HG03103 (cell line): ENCODE results near the gene COL4A4.

Source experiments
- ATAC-seq: cut with Tn5 transposase; IDR thresholded peaks from one replicate; pipeline ENCODE4 v1.9.1; 2021; ENCODE audit warnings: low read depth; ENCODE audit not compliant: unreplicated experiment

COL4A4 gene

DNA sequence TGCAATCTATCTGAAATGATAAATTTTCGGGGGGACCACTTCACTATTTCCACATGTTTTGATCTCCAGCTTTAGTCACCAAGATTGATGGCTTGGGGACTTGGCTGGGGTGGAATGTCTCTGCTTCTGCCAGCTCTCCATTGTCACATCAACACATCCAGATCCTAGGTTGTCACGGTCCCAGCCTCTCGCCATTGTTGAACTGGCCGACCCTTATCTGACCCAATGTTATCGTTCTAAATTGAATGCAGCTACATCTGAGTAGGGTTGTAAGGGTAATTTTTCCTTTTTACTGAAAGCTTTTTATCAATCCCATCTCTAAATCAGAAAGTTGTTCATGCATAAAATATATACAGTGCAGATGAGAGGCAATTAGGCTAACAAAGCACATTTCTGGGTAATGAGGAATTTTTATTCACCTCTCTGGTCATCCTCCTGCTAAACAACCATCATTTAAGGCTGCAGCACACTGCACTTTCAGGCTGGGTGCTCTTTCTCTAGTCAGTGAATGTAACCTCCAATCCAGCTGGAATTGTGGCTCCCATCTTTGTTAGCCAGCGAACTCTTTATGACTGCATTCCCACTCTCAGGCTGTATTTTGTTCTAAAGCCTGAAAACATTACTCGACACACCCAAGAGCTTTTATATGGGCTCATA is 128.2 kb downstream of the COL4A4 start:
- ATAC-seq: no peak

DNA sequence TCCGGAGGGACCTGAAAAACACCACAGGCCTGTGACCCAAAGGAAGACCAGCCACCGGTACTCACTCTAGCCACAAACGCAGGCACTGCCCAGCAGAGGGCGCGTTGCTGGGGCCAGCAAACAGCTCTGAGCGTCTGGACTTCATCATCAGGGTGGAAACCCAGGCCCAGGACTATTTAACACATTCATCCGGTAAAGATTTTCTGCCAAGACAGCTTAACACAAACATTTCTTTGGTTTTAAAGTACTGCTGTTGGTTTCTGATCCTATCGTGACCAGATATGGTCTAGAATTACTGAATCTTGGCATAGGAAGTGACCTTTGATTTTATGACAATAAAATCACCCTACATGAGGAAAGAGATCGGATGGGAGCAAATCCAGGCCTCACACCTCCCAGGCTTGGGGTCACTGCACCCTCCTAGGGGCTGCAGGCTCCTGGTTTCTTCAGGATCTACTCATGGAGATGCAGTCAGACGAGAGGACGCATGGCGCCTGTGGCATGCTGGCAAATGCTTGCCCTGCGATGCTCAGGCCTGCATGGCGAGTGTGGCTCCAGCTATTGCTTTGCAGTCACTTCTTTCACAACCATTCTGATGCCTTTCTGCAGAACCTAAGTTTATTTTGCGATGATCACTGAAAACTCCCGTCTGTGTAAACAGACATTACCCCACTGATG is 130.4 kb downstream of the COL4A4 start:
- peak; percentile 80 for ATAC-seq

DNA sequence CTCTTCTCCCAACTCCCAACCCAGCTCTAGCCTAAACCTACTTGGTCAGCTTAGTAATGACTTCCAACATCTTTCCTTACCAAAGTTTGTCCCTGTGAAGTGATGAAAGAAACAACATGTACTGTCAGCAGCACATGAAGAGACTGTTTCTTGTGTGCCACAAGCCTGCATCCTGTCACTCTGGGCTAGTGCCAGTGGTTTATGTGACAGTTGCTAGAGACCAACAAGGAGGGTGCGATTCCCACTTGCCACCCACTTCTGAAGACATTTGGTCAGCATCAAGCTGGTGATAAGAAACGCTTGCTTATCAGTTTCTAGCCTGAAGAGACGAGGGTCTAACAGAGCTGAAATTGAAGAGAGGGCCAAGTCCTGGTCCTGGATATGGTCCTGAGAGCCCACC is 132.6 kb downstream of the COL4A4 start:
- no peak for ATAC-seq

DNA sequence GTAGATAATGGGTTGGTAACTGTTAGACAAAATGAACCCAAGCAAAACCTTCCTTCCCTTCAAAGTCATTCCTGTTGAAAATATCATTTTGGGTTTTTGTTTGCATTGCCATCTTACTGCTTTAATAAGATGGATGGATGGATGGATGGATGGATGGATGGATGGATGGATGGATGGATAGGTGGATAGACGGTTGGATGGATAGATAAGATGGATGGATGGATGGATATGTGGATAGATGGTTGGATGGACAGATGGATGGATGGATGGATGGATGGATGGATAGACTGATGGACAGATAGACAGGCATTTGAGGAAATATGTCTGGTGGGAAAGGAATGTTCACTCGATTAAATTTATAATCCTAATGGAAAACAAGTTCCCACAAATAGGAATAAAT is 133.2 kb downstream of the COL4A4 start:
- no peak for ATAC-seq

DNA sequence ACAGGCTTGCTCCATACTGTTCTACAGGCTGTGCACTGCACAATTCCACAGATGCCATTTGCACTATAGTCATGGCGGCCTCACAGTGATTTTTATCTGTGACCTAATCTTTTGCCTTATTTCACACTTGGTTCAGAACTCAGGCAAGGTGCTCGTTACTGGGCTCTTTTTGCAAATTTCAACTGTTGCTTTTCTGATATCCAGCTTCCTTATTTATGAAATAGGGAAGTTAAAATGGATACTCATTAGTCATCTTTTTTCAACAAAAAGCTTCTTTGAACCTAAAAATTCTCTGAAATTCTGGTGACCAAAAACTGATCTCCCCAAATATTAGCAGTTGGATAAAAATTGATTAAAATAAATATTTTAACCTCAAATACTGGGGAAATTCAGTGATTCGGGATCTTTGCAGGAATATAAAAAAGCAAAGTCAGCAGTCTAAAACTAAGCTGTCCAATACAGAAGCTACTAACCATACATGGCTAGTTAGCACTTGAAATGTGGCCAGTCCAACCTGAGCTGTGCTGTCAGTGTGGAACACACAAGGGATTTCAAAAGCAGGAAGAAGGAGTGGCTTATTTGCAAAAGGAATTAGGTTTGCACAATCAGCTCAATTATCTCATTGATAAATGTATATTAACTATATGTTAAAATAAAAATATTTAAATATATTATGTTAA is 134.4 kb downstream of the COL4A4 start:
- no peak for ATAC-seq

DNA sequence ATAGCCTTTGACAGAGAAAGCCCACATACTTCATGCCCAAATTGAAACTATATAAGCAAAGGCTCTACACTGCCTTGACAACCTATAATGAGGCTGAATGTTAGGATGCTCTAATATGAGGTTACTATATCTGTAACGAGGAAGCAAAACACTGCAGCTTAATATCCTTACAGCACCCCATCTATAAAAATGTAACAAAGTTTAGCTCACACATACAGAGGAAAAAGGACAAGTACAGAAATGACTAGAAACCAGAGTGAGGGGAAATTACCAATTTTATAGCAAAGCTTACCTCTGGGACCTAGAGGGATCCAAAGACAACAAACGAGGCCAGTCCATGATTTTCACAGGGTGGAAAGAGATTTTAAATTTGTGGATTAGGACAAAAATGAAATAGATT is 138.5 kb downstream of the COL4A4 start:
- ATAC-seq: peak; percentile 53

DNA sequence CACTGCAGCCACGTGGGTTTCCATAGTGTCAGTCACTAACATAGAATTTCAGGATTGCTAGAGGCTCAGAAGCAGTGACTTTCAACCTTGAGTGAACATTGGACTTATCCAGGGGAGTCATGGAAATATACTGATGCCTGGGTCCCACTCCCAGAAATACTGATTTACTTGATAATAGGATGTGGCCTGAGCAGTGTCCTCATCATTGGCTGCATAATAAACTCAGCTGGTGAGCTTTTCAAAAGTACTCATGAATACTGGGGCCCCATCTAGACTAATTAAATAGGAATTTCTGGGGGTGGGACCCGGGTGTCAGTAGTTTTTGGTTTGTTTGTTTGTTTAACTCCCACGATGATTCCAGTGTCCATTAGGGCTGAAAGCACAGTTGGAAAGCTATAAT is 141.4 kb downstream of the COL4A4 start:
- ATAC-seq: no peak

DNA sequence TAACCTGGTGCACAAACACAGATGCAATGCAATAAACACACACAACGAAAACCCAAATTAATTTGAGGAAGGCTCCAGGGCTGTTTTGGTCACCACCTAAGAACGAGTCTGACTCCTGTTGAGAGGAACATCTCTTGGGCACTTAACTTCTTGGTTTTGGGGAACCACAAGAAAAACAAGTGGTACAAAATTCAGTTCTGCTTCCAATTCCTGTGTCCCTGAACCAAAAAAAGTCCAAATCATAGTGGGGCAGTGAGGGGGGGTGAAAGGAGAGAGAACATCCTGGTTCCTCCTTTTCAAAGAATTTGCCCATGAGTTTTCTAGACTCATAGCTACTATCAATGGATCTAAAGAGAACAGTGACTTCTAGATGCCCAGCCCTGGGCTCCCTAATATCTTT is 143.6 kb downstream of the COL4A4 start:
- ATAC-seq: no peak

DNA sequence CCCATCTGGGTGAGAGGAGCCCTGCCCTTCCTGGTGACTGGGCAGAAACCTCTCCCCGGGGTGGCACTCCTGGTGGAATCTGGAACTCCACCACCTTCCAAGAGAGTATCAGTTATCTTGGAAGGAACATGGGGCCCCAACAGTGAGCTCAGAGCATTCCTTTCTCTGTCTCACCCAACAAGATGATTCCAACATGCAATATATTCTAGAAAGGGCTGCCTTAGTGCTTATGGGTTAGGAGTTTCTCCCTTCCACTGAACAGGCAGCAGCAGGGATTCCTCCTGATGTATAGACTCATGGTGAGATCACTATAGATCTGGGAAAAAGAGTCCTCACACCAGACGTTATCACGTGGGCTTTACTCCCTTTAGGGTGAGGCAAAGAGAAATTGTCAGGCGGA is 147.1 kb downstream of the COL4A4 start:
- ATAC-seq: no peak

DNA sequence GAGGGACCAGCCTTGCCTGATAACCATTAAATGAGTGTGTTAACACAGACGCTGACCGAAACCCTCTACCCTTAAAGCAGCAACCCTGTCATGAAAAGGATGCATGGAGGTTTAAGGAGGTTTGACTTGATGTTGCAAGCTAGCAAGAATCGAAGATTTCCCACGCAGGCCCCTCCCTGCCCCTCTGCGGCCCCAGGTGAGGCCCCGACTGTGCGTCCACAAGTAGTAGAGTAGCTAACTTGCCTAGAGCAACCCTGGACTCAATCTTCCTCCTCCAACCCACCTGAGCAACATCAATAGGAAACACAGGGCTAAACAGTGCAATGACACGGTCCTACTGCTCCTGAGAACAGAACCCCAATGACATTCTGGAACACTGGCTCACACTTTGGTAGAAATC is 150.1 kb downstream of the COL4A4 start:
- ATAC-seq: no peak

DNA sequence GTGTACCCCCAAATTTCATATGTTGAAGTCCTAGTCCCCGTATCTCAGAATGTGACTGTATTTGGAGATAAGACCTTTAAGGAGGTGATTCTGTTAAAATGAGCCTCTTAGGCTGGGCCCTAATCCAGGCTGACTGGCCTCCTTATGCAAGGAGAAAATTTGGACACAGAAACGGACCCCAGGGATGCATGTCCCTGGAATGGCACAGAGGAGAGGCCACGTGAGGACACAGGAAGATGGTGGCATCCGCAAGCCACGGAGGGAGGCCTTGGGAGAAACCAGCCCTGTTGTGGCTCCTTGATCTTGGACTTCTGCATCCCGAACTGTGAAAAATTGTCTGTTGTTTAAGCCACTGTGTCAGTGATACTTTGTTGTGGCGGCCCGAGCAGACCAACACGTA is 150.7 kb downstream of the COL4A4 start:
- ATAC-seq: no peak

DNA sequence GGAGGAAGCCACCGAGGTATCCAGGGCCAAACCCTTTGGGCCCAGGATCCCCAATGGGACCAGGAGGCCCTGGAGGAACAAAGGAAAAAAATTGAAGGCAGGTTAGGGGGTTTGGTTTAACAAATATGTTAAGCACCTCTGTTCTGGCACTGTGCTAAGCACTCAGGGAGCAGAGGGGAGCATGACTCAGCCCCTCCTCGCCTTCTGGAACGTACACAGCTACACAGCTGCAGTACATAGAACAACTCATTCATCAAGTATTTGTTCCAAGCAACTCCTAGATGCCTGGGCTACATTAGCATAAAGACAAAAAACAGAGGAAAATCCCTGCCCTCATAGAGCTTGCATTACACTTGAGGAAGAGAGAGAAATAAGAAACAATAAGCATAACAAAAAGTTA is 153.6 kb downstream of the COL4A4 start:
- no peak for ATAC-seq

DNA sequence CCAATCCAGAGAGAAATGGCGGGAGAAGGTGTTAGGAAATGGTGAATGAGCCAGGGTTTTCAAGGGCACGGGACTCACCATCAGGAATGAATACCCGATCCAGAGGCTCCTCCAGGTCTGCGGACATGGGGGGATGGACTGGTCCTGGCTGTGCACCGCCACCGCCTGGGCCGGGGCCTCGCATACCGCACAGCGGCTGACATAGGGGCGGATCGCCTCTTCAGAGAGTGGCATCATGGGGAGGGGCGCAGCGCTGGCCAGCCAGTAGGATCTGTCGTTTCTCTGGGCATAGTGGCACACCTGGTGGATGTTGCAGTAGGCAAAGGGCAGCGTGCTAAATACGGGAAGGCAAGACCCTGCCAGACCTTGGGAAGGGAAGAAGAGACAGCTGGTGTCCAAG is 156.1 kb downstream of the COL4A4 start:
- ATAC-seq: no peak

DNA sequence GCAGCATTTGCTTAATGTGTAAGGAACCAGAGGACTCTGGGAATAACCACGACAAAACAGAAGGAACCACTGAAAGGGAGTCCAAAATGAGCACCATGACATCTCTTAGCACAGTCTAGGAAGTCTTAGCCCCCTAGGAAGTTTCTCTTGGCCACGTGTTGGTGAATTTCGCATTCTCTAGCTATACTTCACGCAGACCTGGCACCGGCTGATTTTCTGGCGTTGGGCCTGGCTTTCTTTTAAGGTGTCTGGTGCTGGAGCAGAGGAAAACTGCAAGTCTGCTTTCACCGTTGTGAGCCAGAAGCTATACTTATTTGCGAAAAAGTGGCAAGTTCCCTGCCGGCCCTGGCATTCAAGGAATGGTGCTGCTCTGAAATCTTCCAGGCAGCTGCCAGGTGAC is 156.9 kb downstream of the COL4A4 start:
- ATAC-seq: no peak

DNA sequence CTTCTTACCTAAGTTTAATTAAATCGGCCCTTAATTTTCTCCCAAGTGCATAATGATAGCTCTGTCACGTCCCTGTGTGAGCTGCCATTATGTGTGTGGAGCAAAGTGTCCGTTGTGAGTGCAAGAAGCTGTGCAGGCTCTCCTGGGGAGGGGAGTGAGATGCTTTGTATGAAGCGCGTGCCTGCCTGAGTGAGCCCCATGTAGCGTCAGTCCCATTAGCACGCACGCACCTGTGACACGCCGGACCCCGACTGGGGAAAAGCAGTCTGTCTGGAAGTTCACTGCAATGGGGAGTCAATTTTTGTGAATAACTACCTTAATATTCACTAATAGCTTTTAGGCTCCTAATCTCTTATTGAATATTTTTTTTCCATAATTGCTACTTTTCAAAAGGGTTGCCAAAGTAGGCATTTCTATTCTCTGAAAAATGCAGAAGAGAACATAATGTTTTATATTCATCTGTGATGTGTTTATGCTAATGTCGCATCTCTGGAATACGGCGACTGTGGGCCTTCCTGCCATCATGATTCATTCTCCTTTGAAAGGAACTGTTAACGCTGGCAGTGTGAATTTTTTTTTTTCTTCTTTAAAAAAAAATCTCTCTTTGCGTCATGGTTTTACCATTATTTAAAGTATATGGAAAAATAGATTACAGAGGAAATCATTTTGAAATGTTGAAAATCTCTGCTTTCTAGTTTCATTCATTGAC is 157.7 kb downstream of the COL4A4 start:
- ATAC-seq: no peak

DNA sequence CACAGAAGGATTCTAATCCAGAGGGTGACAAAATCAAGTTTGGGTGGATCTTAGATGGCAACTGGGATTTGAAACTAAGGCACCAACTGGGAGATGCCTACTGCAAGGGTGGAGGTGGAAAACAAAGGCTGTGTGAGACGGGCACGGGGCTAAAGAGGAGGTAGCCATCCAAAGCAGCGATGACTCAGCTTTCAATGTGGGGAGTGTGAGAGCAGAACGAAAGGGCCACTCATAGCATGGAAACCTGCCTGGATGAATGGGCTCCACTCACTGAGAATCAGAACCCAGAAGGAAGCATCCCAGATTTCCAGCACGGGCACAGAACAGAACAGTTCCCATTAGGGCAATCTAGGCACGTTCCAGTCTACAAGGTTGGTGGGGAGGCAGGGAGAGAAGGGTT is 159.5 kb downstream of the COL4A4 start:
- no peak for ATAC-seq

DNA sequence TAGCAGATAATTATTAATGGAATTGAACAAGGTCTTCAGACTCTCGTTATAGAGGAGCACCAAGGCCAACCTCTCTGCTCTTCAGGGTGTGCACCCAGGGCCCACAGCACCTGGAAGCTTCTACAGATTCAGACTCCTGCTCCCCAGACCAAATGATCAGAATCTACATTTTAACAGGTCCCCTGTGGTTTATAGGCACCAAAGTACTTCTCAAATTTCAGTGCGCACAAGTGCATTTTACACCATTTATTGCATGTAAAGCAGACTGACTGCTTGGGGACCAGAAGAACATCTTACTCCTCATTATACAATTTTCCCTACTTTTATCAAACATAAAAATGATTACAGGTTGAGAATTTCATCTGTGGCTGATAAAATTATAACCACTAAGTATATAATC is 163.9 kb downstream of the COL4A4 start:
- ATAC-seq: no peak

DNA sequence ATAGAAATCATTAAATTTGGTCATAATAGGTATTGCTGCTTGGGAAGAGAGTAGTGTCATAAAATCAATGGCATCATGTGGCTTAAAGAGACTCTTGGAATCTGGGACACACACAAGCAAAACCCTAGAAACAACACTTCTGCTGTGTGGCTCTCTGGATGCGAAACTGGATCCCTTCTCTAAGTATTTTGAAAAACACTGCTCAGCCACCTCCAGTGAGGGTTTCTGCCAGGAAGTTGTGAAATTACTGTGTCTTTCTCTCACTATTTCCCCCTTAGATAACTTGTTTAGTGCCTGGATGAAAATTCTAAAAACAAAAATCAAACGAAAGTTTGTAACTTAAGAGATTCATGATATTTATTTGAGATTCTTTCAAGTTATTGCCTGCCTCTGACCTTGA is 164.3 kb downstream of the COL4A4 start:
- no peak for ATAC-seq

DNA sequence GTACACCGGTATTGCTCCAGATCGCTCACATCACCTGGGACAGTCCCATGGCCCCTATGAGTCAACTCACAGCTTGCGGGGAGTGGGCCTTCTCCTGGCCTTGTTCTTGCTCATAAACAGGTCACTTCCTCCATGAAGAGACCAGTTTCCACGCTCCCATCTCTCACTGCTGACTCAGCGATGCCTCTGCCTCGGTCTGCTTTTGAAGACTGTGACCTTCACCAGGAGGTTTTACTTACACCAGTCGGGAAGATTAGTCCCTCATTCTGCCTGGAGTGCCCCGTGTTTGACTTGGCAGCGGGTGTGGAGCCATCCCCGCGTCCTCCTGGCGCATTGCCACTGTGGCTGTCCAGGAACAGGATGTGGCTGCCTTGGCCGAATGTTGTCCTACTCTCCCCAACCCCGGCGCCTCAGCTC is 168.4 kb downstream of the COL4A4 start:
- ATAC-seq: no peak

DNA sequence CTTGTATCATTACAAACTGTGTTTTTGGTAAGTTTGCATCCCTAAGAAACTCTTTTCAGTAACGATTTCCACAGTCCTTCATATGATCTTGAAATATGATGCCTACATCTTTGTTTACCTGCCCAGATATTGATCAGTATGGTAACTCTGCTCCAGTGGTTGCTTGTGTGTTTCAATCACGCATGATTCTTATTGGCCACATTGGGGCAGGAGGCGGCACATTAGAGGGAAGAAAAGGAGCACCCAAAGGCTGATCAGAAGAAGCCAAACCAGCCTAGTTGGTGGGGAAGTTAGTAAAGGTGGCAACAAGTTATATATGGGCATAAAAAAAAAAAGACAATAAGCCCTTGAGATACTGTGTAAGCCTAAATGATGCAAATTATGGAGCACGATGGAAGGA is 169.2 kb downstream of the COL4A4 start:
- no peak for ATAC-seq

DNA sequence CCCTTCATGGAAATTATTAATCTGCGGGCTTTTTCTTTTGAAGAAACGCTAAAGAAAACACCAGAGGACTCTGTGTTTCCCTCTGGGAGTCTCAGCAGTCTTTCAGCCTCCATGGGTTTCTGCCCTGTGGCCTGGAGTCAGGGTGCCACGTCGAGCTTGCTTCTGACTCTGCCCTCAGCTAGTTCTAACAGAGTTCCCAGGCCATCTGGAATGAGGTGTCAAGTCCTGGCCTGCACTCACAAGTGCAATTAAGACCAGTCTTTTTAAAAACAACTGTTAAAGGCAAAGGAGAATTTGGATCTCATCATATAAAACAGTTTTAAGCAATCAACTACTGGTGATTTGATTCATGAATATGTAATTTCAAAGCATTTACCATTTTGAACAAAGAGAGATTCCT is 170.8 kb downstream of the COL4A4 start:
- no peak for ATAC-seq
